Choroid plexus epithelial cell (primary cell): ENCODE data around the gene CLGN.

ENCODE experiments used
- DNase-seq: peaks from one replicate; pipeline ENCODE4 v3.0.0-alpha.2; 2010; ENCODE audit warnings: low read depth
- H3K4me3 ChIP-seq: 2 replicates; pipeline ENCODE4 v1.5.1; 2011; ENCODE audit warnings: low read depth, mild to moderate bottlenecking, control low read depth, low read length, moderate library complexity
- TF ChIP-seq, protein P1 (sequence below): conservative IDR thresholded peaks from 2 replicates; pipeline ENCODE4 v1.5.1; 2011; ENCODE audit warnings: low read depth, mild to moderate bottlenecking, control low read depth, inconsistent platforms, low read length, moderate library complexity

The CLGN gene

DNA sequence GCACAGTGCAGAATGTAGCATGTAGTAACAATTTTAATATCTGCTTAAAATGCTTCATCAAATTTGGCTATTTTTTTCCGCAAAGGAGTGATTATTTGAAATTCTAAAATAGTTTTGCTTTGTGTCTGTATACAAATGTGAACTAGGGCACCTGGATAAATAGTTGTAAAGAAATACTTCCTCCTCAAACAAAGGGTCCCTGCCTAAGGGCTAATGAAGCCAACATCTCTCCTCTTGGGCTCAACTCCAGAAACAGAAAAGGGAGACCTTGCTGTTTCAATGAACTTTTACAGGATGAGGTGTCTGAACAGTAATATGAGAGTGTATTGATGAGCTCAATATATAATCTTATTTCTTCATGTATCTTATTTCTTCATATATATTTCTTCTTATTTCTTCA, 84.8 kb downstream of the CLGN start:
- DNase-seq: no peak
- TF ChIP-seq, protein P1, sequence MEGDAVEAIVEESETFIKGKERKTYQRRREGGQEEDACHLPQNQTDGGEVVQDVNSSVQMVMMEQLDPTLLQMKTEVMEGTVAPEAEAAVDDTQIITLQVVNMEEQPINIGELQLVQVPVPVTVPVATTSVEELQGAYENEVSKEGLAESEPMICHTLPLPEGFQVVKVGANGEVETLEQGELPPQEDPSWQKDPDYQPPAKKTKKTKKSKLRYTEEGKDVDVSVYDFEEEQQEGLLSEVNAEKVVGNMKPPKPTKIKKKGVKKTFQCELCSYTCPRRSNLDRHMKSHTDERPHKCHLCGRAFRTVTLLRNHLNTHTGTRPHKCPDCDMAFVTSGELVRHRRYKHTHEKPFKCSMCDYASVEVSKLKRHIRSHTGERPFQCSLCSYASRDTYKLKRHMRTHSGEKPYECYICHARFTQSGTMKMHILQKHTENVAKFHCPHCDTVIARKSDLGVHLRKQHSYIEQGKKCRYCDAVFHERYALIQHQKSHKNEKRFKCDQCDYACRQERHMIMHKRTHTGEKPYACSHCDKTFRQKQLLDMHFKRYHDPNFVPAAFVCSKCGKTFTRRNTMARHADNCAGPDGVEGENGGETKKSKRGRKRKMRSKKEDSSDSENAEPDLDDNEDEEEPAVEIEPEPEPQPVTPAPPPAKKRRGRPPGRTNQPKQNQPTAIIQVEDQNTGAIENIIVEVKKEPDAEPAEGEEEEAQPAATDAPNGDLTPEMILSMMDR: no peak
- no peak overlapping the region for H3K4me3 ChIP-seq
